GM12873 (cell line): ENCODE measurements around the gene LDLRAP1.

Experiments
- CTCF ChIP-seq: IDR thresholded peaks from 2 replicates; pipeline ENCODE4 v1.5.1; 2012; ENCODE audit warnings: low read depth, mild to moderate bottlenecking, moderate library complexity, low read length, control low read depth; ENCODE audit not compliant: insufficient read depth; ENCODE audit errors: missing control alignments

Gene LDLRAP1, protein sequence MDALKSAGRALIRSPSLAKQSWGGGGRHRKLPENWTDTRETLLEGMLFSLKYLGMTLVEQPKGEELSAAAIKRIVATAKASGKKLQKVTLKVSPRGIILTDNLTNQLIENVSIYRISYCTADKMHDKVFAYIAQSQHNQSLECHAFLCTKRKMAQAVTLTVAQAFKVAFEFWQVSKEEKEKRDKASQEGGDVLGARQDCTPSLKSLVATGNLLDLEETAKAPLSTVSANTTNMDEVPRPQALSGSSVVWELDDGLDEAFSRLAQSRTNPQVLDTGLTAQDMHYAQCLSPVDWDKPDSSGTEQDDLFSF

GRCh38 chr1:25543425-25544242 lies at the start of gene LDLRAP1:
TSS of gene LDLRAP1 (plus strand) at chr1:25543606. CDS start at chr1:25543699, 93 bp downstream.
- TF ChIP-seq CTCF, result no peak

DNA sequence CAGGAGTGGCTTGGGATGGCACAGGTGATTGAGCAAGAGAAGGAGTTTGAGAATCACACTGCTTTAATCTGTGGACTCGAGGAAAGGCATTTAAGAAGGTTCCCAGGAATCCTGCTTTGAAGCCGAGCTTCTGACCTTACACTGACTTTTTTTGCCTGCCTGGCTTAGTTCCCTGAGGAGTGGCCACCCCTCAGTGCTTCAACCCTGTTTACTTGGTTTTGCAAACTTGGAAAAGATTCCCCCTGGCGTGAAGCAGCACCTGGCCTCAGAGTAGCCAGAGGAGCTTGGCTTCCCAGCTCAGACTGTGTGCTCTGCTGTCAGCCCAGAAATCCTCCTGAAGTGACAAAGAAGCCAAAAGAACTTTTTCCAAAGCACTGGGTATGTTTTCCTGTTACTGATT lies 48.5 kb upstream of the LDLRAP1 start:
- TF ChIP-seq CTCF, result no peak

GRCh38 chr1:25500694-25501093 lies 42.7 kb upstream of the LDLRAP1 start:
- no peak for TF ChIP-seq CTCF

DNA sequence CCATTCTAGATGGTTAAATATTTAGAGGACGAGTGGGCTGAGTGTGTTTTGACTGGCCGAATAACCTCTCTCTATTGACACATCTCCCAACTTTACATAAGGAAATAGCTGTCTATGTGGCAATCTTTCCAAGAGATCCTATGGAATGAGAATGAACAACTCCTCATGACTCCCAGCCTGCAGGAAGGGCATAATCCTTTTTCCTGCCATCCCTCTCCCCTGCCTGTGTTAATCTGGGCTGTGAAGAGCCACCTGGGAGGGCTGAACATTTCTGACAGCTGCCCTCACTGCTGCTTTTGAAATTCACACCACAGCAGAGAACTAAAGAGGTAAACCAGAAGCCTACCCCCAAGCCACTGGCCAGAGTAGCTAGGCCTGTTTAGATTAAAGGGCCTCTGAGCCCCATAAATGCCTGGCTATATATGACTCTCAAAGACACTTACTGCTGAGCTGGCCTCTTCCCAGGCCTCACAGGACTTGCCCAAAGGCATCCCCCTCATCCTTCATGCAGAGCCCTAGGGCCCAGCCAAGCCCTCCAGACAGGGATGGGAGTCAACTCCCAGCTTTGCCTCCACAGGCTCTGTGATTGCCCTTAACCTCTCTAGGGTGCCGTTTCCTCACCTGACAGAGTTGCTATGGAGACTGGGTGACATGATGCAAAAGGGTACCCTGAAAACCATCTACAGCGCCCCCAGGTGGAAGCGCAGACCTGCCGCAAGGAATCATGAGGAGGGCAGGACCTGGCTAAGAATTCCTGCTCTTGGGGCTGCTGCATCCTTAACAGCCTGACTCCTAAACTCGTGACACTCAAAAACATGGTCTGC lies 42.0 kb upstream of the LDLRAP1 start:
- peak; percentile 46 for TF ChIP-seq CTCF

DNA sequence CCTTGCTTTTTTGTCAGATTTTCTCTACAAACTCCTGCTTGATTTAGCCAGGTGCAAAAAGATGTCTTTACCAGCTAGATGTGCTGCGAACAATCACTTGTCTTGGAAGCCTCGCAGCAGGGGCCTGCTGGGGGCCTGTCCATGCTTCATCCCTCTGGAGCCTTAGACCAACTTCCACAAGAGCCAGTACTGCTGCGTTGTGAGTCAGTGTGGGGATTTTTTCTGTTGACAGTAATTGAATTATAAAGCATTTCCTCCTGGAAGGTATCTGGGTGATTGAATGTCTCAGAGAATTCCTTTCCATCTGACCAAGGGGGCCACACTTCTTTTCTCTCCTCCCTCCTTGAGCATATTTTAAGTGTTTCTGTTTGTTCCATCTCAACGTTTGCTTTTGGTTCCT lies 40.4 kb upstream of the LDLRAP1 start:
- no peak for TF ChIP-seq CTCF

- TF ChIP-seq CTCF, result peak; percentile 70
These were observed 39.6 kb upstream of the LDLRAP1 start for GRCh38 chr1:25503551-25504426.
